ENCODE results near the gene DOK7. TPM values are rescaled to one million over a fixed set of nuclear protein-coding genes. Genes with fewer than 3 reads are reported as not detected.

Gene DOK7
- total and polyA plus RNA-seq, 2 of the 4 experiments (the other 2 are of a cell fraction) = not detected

DNA sequence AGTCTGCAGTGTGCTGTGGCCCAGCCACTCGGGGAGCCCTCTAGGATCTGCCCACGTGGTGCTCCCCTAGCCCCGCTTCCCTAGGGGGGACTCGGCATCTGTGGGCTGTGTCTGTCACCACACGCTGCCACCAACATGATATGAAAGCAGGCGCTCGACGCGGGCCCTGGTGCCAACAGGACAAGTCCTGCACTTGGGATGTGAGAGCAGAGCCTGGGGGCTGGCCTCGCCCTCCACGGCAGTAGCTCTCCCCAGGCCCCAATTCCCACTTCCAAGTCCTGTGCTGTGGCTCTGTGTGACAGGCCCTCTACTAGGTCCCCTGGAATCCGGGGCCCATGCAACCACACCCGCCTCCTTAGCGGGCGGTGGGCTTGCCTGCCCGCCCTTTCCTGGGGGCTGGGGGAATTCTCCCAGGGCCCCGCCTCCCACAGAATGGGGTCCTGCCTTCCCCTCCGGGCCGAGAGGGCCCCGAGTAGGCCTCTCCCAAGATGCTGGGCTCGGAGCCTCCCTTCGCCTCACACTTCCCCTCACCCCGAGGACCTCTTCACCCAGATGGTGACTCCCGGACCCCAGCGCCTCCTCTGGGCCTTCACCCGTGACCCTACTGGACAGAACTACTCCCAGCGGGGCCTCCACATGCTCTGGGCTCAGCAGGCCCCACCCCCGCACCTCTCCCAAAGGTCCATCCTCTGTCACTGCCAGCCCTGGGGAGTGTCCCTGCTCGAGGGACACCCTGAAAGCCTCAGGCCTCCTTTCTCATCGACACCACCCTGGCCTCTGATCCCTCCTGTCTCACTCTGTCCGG, 57.9 kb downstream of the DOK7 start:
- Histone ChIP-seq H3K4me2 (ENCODE audit: low read depth, low read length) (no peak overlapping the region), H3K27me3 (ENCODE audit: control insufficient read depth, insufficient read depth, low read length) (no peaks in the 10 kb centered on the region), H4K91ac (ENCODE audit: insufficient read depth, low read depth, low read length) (no peak overlapping the region), H2BK5ac (ENCODE audit: low read depth, low read length, poor library complexity, severe bottlenecking) (no peak overlapping the region), H2AK9ac (replicated peaks; ENCODE audit: low read depth, low read length, poor library complexity) (no peak overlapping the region), H2BK15ac (ENCODE audit: low read depth, low read length) (no peak overlapping the region), H3K18ac (ENCODE audit: low read depth, low read length) (no peak overlapping the region), H3K4ac (ENCODE audit: low read depth, low read length) (no peak overlapping the region), H4K5ac (ENCODE audit: low read depth, low read length) (no peak overlapping the region), H3K27ac (ENCODE audit: insufficient read depth, low read length) (no peak overlapping the region), H4K20me1 (ENCODE audit: insufficient read depth, low read length) (peaks cover 12% of the 10 kb centered on the region), H2BK120ac (ENCODE audit: low read depth, low read length) (no peak overlapping the region), H2AK5ac (ENCODE audit: low read depth, low read length) (no peak overlapping the region), H3K23ac (ENCODE audit: low read depth, low read length) (no peak overlapping the region), H3K9me3 (ENCODE audit: control insufficient read depth, insufficient read depth, low read length) (no peaks in the 10 kb centered on the region), H3K4me3 (ENCODE audit: insufficient read depth, low read depth, low read length) (no peak overlapping the region), H4K8ac (ENCODE audit: low read depth in 2 of 2, low read length in 2 of 2) (no peak overlapping the region), H3K56ac (ENCODE audit: extremely low read depth, insufficient read depth, low read length) (no peak overlapping the region), H3K79me1 (ENCODE audit: low read depth in 1 of 2, low read length in 2 of 2) (peaks cover 0 to 4% of the 10 kb centered on the region in 2 experiments; a peak in 2 of 4 replicates), H3K9me1 (ENCODE audit: insufficient read depth, low read length) (no peaks in the 10 kb centered on the region), H3K4me1 (ENCODE audit: control insufficient read depth, insufficient read depth, low read length) (no peaks in the 10 kb centered on the region), H3K36me3 (ENCODE audit: control insufficient read depth, insufficient read depth, low read length) (peaks cover 71% of the 10 kb centered on the region), H2BK20ac (ENCODE audit: low read depth, low read length) (no peak overlapping the region), H3K9ac (ENCODE audit: low read depth, low read length) (no peak overlapping the region), H2AFZ (replicated peaks; ENCODE audit: low read length, poor library complexity) (no peak overlapping the region), H3K14ac (replicated peaks; ENCODE audit: low read depth, low read length) (no peak overlapping the region)
- ATAC-seq (ENCODE audit: low read depth) (no peak), DNase-seq (no peak)
- dilution Hi-C loops (cut with HindIII; ENCODE audit: low sequenced_read_pairs, unreplicated experiment) = no loop called here
- ChIA-PET CTCF (no interaction called here), POLR2A (ENCODE audit: unreplicated experiment) (no interaction called here)
- no TSS peak for BruUV-seq (replicated peaks)
- TF ChIP-seq MXI1 (IDR thresholded peaks at IDR 0.05; ENCODE audit: borderline replicate concordance, low read depth, low read length) (no peak), NFE2L2 (IDR thresholded peaks at IDR 0.05; ENCODE audit: low read depth, low read length) (no peak), BHLHE40 (IDR thresholded peaks at IDR 0.05; ENCODE audit: low read depth, low read length) (no peak)
- TF ChIP-seq, protein P1, sequence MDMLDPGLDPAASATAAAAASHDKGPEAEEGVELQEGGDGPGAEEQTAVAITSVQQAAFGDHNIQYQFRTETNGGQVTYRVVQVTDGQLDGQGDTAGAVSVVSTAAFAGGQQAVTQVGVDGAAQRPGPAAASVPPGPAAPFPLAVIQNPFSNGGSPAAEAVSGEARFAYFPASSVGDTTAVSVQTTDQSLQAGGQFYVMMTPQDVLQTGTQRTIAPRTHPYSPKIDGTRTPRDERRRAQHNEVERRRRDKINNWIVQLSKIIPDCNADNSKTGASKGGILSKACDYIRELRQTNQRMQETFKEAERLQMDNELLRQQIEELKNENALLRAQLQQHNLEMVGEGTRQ (IDR thresholded peaks at IDR 0.05; ENCODE audit: low read depth, low read length) = no peak
- 86% methylated on average over 8 of the region's 31 CpGs; no CpG with 5 or more reads in 1 of the 2 experiments for WGBS, 2 experiments (ENCODE audit: extremely low coverage in 2 of 2, insufficient read length in 1 of 2)
- in situ Hi-C loops (cut with MboI; ENCODE audit: low sequenced_read_pairs) = no loop called here
- intact Hi-C loops (cut with micrococcal nuclease) = no loop called here
